Prostate gland (tissue), 2 donors: ENCODE data around the gene RASAL2. TPM values are rescaled to one million over a fixed set of nuclear protein-coding genes. Genes with fewer than 3 reads are reported as not detected.
"Not testable (repeated sequence)": the region's sequence is repeated elsewhere in the genome, so short reads cannot be mapped to it uniquely, and the experiment has no call there.

Source experiments
- DNase-seq: peaks from one replicate; pipeline ENCODE4 v3.0.0-alpha.2; 2019; ENCODE audit warnings: low spot score
- H3K27ac ChIP-seq, 2 donors: fragments of 200-600 bp; sonication (generic); 2 replicates each; pipeline ENCODE4 v1.5.1; 2017 to 2019
- H3K27me3 ChIP-seq: fragments of 200-600 bp; sonication (generic); replicated peaks from 2 replicates; pipeline ENCODE4 v1.5.1; 2019; ENCODE audit not compliant: insufficient read depth
- H3K36me3 ChIP-seq, 2 donors: fragments of 200-600 bp; sonication (generic); 1 replicate in 1 of 2; 2 replicates in 1 of 2; pipeline versions ENCODE4 v1.5.1 to v1.8.1; 2017 to 2019
- H3K4me1 ChIP-seq: fragments of 200-600 bp; sonication (generic); replicated peaks from 2 replicates; pipeline ENCODE4 v1.5.1; 2019
- H3K4me3 ChIP-seq, 2 donors: fragments of 200-600 bp; sonication (generic); 2 replicates each; pipeline ENCODE4 v1.5.1; 2017 to 2019
- H3K9me3 ChIP-seq: fragments of 200-600 bp; sonication (generic); 2 replicates; pipeline ENCODE4 v1.5.1; 2017
- POLR2A ChIP-seq: fragments of 450-650 bp; IDR thresholded peaks from one replicate; pipeline ENCODE4 v1.6.1; 2016; ENCODE audit warnings: antibody characterized with exemption, mild to moderate bottlenecking
- POLR2AphosphoS5 ChIP-seq: sonication (generic); formaldehyde crosslinking; IDR thresholded peaks from one replicate; pipeline ENCODE4 v1.6.1; 2017; ENCODE audit warnings: antibody characterized with exemption
- WGBS: methylation state at CpG from one replicate; pipeline ENCODE4 v1.1.5; 2018; 5-methylcytosine and 5-hydroxymethylcytosine counted together
- intact Hi-C: fragments of 100-400 bp; cut with DNase I; formaldehyde crosslinking; loops from one replicate; pipeline ENCODE4 v1.14.2; 2022
- total RNA-seq, 2 donors: library from RNA; depleted of rRNA; stranded (reverse); fragments of >200 nt; gene quantifications; one replicate each; pipeline ENCODE4 v1.1.0, GENCODE V29; 2016
- TF ChIP-seq, protein P1 (sequence below), 4 experiments: fragments of 200-600 bp in 2 of 4; fragments of 450-650 bp in 2 of 4; sonication (generic) in 2 of 4; IDR thresholded peaks; 1 replicate in 3 of 4; 2 replicates in 1 of 4; pipeline ENCODE4 v1.5.1; 2016 to 2019; ENCODE audit warnings: antibody characterized with exemption in 4 of 4, mild to moderate bottlenecking in 2 of 4, moderate library complexity in 2 of 4

The RASAL2 gene
- total RNA-seq, 2 donors from 2014 or later: 9.2 to 36.9 TPM

DNA sequence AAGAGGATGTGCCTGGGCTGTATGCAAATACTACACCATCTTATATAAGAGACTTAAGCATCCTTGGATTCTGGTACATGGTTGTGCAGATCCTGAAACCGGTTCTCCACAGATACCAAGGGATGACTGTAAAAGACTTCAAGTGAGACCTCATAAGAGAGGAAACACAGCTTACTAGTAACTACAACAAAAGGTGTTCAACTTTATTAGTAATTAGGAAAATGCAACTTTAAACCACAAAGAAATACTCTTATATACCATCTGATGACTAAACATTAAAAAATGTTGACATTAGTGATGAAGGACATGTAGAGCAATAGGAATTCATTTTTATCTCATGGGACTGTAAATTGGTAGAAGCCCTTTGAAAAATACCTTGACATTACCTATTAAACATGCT lies 102.7 kb downstream of the RASAL2 start:
- Histone ChIP-seq H3K36me3 (no peaks in the 10 kb centered on the region), H3K4me1 (no peaks in the 10 kb centered on the region), H3K9me3 (no peaks in the 10 kb centered on the region), H3K4me3 (no peak overlapping the region), H3K27ac (no peak overlapping the region), H3K27me3 (no peaks in the 10 kb centered on the region)
- intact Hi-C loops: no loop called here
- no peak for DNase-seq
- 93% methylated on average over 1 of the region's 1 CpG for WGBS
- no peak for TF ChIP-seq POLR2AphosphoS5
- no peak for TF ChIP-seq POLR2A
- TF ChIP-seq, protein P1, sequence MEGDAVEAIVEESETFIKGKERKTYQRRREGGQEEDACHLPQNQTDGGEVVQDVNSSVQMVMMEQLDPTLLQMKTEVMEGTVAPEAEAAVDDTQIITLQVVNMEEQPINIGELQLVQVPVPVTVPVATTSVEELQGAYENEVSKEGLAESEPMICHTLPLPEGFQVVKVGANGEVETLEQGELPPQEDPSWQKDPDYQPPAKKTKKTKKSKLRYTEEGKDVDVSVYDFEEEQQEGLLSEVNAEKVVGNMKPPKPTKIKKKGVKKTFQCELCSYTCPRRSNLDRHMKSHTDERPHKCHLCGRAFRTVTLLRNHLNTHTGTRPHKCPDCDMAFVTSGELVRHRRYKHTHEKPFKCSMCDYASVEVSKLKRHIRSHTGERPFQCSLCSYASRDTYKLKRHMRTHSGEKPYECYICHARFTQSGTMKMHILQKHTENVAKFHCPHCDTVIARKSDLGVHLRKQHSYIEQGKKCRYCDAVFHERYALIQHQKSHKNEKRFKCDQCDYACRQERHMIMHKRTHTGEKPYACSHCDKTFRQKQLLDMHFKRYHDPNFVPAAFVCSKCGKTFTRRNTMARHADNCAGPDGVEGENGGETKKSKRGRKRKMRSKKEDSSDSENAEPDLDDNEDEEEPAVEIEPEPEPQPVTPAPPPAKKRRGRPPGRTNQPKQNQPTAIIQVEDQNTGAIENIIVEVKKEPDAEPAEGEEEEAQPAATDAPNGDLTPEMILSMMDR (IDR thresholded peaks at IDR 0.05): no peak

DNA sequence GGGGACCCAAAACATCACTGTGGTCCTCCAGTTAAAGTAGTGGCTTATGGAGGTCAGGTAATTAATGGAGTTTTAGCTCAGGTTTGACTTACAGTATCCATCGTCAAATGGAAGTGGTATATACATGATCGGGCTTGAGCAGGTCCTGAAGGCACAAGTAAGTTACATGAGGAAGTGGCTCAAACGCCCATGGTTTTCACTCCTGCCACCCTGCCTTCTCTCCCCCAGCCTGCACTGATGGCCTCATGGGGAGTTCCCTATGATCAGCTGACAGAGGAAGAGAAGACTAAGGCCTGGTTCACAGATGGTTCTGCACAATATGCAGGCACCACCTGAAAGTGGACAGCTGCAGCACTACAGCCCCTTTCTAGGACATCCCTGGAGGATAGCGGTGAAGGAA lies 108.2 kb downstream of the RASAL2 start:
- H3K36me3 ChIP-seq, H3K9me3 ChIP-seq, H3K4me3 ChIP-seq, H3K4me1 ChIP-seq, intact Hi-C loops, H3K27me3 ChIP-seq, H3K27ac ChIP-seq, DNase-seq: not testable (repeated sequence)
- WGBS: 97% methylated on average over 4 of the region's 4 CpGs

DNA sequence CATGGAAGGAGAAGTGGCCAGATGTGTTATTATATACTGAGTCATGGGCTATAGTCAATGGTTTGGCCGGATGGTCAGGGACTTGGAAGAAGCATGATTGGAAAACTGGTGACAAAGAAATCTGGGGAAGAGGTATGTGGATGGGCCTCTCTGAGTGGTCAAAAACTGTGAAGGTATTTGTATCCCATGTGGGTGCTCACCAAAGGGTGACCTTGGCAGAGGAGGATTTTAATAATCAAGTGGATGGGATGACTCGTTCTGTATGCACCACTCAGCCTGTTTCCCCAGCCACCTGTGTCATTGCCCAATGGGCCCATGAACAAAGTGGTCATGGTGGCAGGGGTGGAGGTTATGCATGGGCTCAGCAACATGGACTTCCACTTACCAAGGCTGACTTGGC lies 108.6 kb downstream of the RASAL2 start:
- H3K4me1 ChIP-seq, DNase-seq, H3K9me3 ChIP-seq, H3K4me3 ChIP-seq, intact Hi-C loops, H3K36me3 ChIP-seq, H3K27ac ChIP-seq, H3K27me3 ChIP-seq: not testable (repeated sequence)
- WGBS: 97% methylated on average over 2 of the region's 2 CpGs

DNA sequence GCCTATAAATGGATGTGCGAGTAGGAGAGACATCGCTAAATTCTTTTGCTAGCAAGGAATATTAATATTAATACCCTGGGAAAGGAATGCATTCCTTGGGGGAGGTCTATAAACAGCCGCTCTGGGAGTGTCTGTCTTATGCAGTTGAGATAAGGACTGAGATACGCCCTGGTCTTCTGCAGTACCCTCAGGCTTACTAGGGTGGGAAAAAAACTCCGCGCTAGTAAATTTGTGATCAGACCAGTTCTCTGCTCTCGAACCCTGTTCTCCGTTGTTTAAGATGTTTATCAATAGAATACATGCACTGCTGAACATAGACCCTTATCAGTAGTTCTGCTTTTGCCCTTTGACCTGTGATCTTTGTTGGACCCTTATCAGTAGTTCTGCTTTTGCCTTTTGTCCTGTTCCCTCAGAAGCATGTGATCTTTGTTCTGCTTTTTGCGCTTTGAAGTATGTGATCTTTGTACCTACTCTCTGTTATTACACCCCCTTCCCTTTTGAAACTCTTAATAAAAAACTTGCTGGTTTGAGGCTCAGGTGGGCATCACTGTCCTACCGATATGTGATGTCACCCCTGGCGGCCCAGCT lies 114.5 kb downstream of the RASAL2 start:
- H3K4me3 ChIP-seq, H3K27me3 ChIP-seq, H3K4me1 ChIP-seq, DNase-seq, H3K36me3 ChIP-seq, H3K9me3 ChIP-seq, intact Hi-C loops, H3K27ac ChIP-seq: not testable (repeated sequence)
- 98% methylated on average over 11 of the region's 11 CpGs for WGBS

DNA sequence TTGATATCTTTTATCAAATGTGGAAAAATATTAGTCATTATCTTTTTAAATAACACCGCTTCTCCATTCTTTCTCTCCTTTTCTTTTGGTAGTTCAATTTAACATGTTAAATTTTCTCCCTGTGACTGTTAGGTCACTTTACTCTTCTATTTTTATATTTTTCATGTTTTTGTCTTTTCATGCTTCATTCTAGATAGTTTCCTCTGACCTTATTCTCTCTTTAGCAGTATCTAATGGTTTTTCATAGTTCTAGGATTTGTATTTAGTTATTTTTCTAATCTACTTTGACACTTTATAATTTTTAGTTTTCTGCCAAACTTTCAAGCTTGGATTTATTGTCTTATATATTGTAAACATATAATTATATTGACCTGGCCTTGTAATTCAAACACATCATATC lies 116.0 kb downstream of the RASAL2 start:
- 100% methylated on average over 1 of the region's 1 CpG for WGBS
- Histone ChIP-seq H3K9me3 (no peaks in the 10 kb centered on the region), H3K27ac (no peak overlapping the region), H3K36me3 (no peaks in the 10 kb centered on the region), H3K27me3 (no peaks in the 10 kb centered on the region), H3K4me3 (no peak overlapping the region), H3K4me1 (no peaks in the 10 kb centered on the region)
- TF ChIP-seq POLR2A (no peak), POLR2AphosphoS5 (no peak)
- TF ChIP-seq, protein P1 (IDR thresholded peaks at IDR 0.05): no peak
- intact Hi-C loops: no loop called here
- DNase-seq: no peak

DNA sequence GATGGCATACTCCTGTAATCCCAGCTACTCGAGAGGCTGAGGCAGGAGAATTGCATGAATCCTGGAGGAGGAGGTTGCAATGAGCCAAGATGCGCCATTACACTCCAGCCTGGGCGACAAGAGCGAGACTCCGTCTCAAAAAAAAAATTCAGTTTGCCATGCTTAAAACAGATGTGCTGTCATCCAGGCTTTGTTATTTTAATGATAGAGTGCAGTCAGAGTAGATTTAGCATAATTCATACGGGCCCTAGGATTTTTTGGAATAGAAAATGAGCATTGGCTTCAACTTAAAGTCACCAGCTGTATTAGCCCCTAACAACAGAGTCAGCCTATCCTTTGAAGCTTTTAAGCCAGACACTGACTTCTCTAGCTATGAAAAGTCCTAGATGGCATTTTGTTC lies 124.6 kb downstream of the RASAL2 start:
- no peaks in the 10 kb centered on the region for H3K27me3 ChIP-seq
- intact Hi-C loops: no loop called here
- H3K36me3 ChIP-seq: no peaks in the 10 kb centered on the region
- no peaks in the 10 kb centered on the region for H3K9me3 ChIP-seq
- no peak overlapping the region for H3K4me3 ChIP-seq
- 97% methylated on average over 6 of the region's 6 CpGs for WGBS
- no peaks in the 10 kb centered on the region for H3K4me1 ChIP-seq
- DNase-seq: no peak
- TF ChIP-seq POLR2AphosphoS5: no peak
- TF ChIP-seq, protein P1 (IDR thresholded peaks at IDR 0.05): no peak
- TF ChIP-seq POLR2A: no peak
- no peak overlapping the region for H3K27ac ChIP-seq
